ENCODE results near the gene SEPSECS.

Gene SEPSECS

GRCh38 chr4:25075129-25075528, 85.1 kb downstream of the SEPSECS start:
- H3K36me3 ChIP-seq (ENCODE audit: low read length), result no peaks in the 10 kb centered on the region
- H2AFZ ChIP-seq (ENCODE audit: low read depth, low read length, severe bottlenecking), result no peak overlapping the region
- H3K4me3 ChIP-seq (ENCODE audit: insufficient read depth, low read length, poor library complexity, severe bottlenecking), result no peak overlapping the region
- no peak overlapping the region for H3K27ac ChIP-seq (ENCODE audit: low read depth, low read length)
- no peaks in the 10 kb centered on the region for H3F3A ChIP-seq (ENCODE audit: insufficient read depth)
- no peaks in the 10 kb centered on the region for H3K9me3 ChIP-seq (ENCODE audit: insufficient read depth, low read length)
- H3K9ac ChIP-seq (ENCODE audit: low read length), result no peak overlapping the region
- no peaks in the 10 kb centered on the region for H4K20me1 ChIP-seq (ENCODE audit: low read depth, low read length)
- H3K9me2 ChIP-seq (replicated peaks; ENCODE audit: insufficient read depth, low read length), result no peaks in the 10 kb centered on the region
- no peak for TF ChIP-seq EZH2phosphoT487 (conservative IDR thresholded peaks at IDR 0.05; ENCODE audit: low read length)
- TF ChIP-seq CTCF (IDR thresholded peaks at IDR 0.05; ENCODE audit: insufficient read depth, low read length, poor library complexity, severe bottlenecking), result no peak
- H3K79me2 ChIP-seq (ENCODE audit: insufficient read depth, low read length), result no peaks in the 10 kb centered on the region
- no peaks in the 10 kb centered on the region for H3K27me3 ChIP-seq (ENCODE audit: low read length)
- H3K4me2 ChIP-seq (ENCODE audit: low read depth, low read length, poor library complexity, severe bottlenecking), result no peak overlapping the region

GRCh38 chr4:25070545-25070944, 89.7 kb downstream of the SEPSECS start:
- no peaks in the 10 kb centered on the region for H3K9me3 ChIP-seq (ENCODE audit: insufficient read depth, low read length)
- no peak for TF ChIP-seq EZH2phosphoT487 (conservative IDR thresholded peaks at IDR 0.05; ENCODE audit: low read length)
- no peak for TF ChIP-seq CTCF (IDR thresholded peaks at IDR 0.05; ENCODE audit: insufficient read depth, low read length, poor library complexity, severe bottlenecking)
- H3F3A ChIP-seq (ENCODE audit: insufficient read depth), result no peaks in the 10 kb centered on the region
- no peaks in the 10 kb centered on the region for H3K36me3 ChIP-seq (ENCODE audit: low read length)
- H2AFZ ChIP-seq (ENCODE audit: low read depth, low read length, severe bottlenecking), result no peak overlapping the region
- H4K20me1 ChIP-seq (ENCODE audit: low read depth, low read length), result no peaks in the 10 kb centered on the region
- no peak overlapping the region for H3K4me3 ChIP-seq (ENCODE audit: insufficient read depth, low read length, poor library complexity, severe bottlenecking)
- H3K9me2 ChIP-seq (replicated peaks; ENCODE audit: insufficient read depth, low read length), result no peaks in the 10 kb centered on the region
- no peak overlapping the region for H3K9ac ChIP-seq (ENCODE audit: low read length)
- no peaks in the 10 kb centered on the region for H3K27me3 ChIP-seq (ENCODE audit: low read length)
- no peak overlapping the region for H3K27ac ChIP-seq (ENCODE audit: low read depth, low read length)
- no peaks in the 10 kb centered on the region for H3K79me2 ChIP-seq (ENCODE audit: insufficient read depth, low read length)
- no peak overlapping the region for H3K4me2 ChIP-seq (ENCODE audit: low read depth, low read length, poor library complexity, severe bottlenecking)
